ENCODE results near the gene GPC3.
"Not testable (repeated sequence)": the region's sequence is repeated elsewhere in the genome, so short reads cannot be mapped to it uniquely, and the experiment has no call there.

GPC3 gene

DNA sequence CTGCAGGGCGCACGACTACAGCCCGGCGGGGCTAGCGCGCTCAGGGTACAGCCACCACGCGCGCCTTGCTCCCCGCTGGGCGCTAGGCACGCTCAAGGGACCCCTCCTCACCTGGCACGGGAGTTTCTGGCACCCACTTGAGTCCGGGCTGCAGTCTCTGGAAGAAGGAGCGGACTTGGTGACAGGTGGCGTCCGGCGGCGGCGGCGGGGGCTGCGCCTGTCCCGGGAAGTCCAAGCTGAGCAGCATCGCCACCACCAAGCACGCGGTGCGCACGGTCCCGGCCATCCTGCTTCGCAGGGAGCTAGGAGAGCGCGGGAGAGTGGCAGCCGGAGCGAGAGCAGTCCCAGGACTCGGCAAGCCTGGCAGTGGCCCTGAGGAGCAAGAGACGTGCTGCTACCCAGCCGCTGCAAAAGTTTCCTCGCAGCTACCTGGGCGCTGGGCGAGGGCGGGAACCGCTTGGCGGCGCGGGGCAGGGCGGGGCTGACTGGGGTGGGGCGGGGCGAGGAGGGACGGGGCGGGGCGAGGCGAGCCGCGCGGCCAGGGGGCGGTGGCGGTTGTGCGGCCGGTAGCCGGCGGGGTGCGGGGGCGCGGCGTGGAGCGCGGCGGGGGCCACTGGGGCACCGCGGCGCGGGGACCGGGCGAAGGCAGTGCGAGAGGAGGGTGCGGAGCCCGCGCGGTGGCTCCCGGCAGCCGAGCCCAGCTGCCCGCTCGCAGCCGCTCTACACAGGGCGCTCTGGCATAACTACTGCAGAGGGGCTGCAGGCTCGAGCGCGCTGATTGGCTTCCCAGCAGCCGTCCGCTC is at the start of gene GPC3:
Gene GPC3, minus strand, starts transcription at position 431 of the 803 bp plus-strand sequence.
- peak; percentile 18 for DNase-seq

DNA sequence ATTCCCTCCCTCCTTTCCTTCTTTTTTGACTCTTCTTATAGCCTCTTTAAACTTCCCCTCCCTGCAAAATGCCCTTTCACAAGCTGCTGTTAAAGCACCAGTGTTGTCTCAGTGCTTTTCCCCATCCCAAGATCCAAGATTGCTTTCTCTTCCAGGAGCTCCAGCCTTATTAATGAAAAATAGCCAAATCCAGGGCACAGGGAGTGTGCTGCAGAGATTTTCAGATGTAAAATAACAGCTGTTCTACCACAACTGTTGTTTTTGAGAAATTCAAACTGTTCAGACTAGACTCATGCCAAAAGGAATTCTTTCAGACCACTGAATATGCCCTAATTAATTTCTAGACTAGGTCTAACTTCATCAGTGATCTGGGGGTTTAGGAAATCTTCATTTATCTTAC is 47.0 kb upstream of the GPC3 start:
- DNase-seq, result no peak

DNA sequence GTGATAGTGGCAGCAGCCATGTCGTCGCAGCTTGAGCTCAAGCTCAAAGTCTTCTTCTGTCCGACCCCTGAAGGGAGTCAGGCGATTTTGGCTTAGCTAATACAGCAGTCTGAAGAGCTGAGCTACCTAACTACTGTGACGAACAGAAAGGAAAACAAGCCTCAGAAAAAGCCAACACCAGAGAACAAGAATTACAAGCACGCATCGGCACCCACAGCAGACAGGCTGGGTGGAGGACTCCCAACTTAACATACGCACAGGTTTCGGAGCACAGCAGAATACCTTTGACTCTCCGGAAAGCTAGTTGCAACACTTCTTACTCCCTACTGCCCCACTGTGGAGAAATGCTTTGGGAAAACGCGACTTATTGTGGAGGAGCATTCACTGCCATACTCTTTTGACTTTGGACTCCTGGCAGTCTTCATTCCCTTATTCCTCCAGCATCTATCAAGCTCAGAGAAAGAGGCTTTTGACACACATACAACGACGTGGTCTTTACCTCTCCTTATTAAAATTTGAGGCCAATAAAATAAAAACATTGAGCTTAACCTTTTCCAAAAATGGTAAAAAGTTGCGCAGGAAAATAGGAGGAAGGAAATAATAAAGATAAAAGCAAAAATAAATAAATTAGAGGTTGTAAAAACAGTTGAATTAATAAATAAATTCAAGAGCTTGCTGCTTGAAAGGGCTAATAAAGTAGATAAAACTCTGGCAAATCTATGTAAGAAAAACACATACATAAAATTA is 41.3 kb upstream of the GPC3 start:
- peak; percentile 28 for DNase-seq

DNA sequence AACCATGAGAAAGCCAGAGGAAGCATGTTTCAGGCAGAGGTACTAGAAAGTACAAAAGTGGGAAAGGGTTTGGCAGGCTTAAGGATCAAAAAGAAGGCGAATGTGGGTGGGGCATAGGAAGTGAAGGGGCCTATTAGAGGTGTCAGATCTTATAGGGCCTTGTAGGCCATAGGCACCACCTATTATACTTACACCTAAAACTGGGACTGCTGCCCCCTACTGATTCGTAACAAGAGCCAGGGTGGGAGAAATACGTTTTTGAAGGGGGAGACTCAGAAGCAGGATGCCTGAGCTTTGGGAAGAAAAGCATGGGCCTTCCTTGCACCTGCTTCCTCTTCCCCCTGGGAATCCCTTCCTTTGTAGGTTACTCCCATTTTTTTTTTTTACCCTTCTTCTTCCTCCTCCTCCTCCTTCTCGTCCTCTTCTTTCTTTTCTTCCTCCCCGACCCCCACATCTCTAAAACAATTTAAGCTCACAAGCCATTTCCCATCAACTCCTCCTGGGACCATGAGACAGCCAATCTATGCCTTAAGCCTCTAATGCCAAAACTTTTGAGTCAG is 40.7 kb upstream of the GPC3 start:
- DNase-seq, result no peak

DNA sequence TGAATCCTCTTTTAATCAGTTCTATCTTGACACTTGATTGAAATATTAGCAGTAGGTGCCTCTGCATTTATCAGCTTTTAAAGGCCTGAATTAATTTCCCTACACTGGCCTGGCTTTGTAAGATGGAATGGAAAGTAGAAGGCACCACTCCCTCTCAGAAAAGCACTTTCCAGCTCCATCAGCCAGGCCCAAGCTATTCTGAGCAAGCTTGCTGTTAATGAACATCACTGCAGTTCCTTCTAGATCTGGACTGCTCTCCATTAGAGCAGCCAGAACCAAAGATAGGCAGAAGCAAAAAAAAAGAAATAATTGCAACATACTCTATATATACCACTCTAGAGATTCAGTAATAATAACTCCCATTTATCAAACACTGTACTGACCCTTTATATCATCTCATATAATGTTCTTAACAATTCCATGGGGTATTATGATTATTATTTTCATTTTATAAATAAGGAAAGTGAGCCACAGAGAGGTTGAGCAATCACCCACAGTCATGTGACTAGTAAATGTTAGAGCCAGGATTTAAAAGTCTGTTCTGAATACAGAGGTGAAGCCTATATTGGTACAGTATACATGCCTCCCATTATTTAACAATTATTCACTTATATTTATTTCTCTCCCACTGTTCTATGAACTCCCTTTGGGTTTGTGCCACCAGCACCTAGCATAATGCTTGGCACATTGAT is 39.4 kb upstream of the GPC3 start:
- no peak for DNase-seq

DNA sequence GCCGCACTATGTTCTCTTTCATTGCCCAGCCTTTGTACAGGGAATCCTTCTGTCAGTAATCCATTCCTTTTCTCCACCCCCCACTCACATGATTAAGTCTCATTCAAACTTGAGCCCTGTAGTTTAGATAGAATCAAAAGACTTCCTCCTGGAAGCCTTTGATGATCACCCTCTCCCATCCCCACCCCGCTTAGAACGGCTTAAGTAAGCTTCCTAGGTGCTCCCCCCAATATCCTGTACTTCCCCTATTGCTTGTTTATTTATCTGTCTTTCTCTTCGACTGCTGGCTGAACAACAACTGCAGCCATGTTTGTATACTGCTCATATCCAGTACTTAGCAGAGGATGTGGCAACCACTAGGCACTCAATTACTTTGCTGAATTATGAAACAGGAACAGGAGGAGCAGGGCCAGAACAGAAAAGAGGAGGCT is 38.5 kb upstream of the GPC3 start:
- no peak for DNase-seq

DNA sequence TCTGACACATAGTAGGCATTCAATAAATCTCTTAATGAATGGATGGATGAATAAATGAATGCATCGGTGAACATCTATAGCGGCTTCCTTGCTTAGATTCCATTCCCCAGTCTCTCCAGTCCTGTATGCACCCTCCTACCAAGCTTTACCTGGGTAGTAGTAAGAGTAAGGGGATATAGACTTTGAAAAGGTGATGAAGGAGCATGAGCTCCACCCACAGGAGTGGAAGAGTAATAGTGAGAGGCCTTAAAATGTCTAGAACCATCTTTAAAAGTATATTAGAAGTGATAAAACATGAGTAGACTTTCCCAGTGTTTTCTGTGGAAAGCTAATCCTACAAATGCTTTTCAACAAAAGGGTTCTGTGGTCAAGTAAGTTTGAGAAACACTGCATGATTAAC is 35.5 kb upstream of the GPC3 start:
- DNase-seq, result no peak

DNA sequence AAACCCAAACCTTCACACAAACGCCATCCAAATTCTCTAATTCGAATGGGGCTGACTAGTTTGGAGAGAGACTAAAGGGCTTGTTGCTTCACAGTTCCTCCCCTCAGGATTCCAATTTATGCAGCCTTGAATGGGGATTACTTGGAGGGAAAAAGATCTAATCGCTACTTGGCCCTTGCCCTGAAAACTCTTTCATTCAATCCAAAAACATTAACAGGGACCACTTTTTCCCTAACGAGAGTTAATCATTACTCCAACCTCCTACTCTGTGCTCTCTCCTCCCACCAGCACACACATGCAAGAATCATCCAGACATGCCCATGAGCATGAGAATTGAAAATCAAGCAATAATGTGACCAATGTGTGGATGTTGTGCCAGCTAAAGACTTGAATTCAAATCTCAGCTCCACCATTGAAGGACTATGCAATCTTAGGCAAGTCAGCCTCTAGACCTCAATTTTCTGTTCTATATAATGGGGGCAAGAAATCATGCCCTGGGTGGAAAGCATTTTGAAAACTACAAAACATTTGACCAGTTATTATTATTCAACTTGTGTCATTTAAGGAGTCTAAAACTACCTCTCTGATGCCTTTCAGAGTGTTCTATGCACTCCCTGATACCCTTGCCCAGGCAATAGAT is 34.3 kb upstream of the GPC3 start:
- no peak for DNase-seq

DNA sequence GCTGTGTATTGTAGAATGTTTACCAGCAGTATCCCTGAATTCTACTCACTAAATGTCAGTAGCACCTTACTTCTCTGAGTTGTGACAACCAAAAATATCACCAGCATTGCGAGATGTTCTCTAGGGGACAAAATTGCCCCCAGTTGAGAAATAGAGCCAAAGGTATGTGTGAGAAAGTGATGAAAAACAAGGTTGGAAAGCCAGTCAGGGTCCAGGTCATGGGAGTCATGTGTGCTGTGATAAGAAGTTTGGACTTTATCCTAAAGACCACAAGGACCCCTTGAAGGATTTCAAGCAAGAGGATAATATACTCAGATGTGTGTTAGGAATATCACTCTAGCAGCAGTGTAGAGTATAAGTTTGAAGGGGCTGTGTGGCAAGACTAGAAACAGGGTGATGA is 30.9 kb upstream of the GPC3 start:
- DNase-seq, result not testable (repeated sequence)

DNA sequence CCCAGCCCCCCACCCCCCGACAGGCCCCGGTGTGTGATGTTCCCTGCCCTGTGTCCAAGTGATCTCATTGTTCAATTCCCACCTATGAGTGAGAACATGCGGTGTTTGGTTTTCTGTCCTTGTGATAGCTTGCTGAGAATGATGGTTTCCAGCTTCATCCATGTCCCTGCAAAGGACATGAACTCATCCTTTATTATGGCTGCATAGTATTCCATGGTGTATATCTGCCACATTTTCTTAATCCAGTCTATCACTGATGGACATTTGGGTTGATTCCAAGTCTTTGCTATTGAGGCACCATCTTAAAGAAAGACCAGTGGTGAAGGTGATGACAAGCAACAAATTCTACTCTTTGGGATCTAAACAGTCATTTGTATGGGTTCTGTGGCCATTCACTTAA is 30.1 kb upstream of the GPC3 start:
- not testable (repeated sequence) for DNase-seq

DNA sequence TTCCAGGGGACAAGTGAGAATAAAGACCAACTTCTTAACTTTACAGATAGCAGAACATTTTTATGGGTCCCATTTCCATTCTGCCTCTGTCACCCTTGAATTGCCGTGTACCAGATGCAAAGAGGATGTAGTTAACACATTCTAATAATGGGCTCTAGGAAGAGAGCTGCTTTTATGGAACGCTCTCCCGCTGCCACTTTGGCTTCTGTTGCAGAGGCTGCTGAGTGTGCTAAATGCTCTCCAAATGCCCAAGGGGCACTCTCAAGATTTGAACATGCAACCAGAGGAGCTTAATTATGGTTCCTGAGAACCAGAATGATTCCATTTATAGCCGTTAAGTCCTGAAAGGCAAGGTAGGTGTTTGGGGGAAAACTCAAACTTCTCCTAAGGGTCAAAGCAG is 28.1 kb upstream of the GPC3 start:
- no peak for DNase-seq

DNA sequence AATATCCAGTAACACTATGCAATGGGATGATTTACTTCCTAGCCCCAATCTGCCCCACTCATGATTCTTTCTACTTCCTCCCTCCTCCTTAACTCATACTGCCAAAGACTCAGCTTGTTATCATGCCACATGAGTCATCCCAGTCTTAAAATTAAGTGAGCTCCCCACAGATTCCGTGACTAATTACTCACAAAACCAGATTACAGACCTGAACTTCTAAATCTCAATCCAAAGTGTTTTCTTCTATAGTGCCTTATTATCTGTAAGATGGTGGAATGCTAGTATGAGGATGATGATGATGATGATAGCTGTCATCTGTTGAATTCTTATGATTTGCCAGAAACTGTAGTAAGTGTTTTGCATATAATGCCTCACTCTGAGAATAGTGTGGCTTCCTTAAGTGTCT is 27.7 kb upstream of the GPC3 start:
- no peak for DNase-seq

DNA sequence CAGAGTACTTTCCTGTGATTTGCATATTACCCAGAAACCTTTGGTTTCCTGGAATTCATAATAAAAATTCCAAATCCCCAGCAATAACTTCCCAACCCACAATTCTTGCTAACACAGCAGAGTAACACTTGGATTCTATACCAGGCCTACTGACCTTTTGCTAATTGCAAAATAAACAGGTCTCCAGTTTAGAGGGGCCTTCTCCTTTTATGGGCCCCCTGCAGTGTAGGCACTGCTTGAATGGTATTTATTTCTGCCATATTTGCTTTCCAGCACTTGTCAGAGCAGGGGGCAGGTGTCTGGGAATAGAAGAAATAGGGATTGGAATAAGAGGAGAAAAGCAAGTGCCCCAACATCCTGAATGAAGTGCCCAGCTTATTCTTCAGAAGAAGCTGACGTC is 25.3 kb upstream of the GPC3 start:
- DNase-seq, result no peak

DNA sequence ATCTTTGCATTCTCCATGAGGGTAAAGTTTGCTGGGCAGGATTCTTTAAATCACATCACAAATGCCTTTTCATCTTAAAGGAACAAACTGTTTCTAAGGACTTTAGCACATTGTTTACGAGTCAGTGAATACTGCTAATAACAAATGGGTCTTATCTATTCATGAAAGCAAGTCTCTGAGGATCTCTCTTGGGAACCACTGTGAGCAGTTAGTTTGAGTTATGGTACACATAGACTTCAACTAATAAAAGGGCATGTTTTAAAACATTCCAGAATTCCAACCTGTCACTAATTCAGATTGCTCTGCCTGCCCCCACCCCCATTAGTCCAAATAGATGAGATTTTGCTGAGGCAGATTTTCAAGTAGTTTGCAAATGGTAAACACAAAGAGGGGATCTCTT is 22.3 kb upstream of the GPC3 start:
- no peak for DNase-seq

DNA sequence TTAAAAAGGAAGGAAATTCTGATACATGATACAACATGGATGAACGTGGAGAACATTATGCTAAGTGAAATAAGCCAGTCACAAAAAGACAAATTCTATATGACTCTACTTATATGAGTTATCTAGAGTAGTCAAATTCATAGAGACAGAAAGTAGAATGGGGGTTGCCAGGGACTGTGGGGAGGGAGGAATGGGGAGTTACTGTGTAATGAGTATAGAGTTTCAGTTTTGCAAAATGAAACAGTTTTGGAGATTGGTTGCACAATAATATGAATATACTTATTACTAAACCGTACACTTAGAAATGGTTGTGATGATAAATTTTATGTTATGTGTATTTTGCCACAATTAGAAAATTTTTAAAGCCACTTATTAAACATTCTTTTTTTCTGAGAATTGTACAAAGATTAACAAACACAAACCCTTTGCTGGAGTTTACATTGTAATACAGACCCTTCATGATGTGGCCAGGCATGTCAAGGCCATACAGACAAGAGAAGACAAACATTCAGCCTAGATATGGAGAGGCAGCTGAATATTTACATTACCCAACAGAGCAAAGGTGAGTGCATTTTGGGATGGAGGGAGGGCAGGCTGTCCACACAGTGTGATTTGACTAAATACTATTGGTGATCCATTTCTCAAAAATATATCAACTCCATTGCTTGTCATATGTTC is 21.2 kb upstream of the GPC3 start:
- DNase-seq, result peak; percentile 53

DNA sequence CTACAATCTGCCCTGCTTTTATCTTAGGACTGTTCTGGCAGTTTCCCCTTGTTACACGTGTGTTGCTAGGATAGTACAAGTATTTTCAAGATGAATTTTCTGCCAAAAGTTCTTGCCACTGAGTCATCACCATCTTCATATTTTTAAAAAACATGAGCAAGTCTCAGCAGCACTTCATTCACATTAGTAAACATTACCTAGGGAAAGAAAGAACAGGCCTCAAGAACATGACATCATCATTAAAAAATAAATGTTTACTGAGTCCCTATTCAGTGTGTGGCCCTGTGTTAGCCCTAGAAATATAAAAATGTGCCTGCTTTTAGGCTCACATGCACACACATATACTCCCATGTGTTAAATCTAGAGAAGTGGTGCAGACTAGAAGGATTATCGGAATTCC is 18.7 kb upstream of the GPC3 start:
- DNase-seq, result no peak

DNA sequence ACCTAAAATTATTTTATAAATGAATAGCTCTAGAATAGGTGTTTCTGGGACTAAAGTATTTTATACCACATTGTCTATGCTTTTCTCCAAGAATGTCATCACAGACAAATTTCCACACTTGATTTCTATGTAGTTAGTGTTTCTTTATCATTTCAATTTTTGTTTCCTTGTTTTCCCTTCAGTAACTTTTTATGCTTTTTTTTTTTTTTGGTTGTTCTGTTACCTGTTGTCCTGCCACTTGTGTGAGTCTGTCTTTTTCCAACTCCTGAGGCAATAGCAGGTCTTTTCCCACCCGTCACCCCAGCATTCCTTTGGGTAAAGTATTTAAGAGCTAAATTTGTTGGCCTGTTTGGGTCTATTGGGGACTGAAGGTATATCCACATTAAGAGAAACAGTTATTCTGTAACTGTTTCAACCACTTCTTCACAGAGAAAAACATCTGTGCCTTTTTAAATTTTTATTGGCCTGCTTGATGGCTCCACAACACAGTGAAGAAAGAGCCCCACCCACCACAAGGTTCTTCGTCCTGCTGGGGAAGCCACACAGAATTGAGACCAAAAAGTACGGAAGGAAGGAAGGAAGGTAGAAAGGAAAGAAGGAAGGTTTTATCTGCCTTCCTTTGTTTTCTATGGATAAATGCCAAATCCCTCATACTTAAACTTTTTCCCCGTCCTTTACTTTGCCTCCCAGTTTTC is 17.7 kb upstream of the GPC3 start:
- no peak for DNase-seq

DNA sequence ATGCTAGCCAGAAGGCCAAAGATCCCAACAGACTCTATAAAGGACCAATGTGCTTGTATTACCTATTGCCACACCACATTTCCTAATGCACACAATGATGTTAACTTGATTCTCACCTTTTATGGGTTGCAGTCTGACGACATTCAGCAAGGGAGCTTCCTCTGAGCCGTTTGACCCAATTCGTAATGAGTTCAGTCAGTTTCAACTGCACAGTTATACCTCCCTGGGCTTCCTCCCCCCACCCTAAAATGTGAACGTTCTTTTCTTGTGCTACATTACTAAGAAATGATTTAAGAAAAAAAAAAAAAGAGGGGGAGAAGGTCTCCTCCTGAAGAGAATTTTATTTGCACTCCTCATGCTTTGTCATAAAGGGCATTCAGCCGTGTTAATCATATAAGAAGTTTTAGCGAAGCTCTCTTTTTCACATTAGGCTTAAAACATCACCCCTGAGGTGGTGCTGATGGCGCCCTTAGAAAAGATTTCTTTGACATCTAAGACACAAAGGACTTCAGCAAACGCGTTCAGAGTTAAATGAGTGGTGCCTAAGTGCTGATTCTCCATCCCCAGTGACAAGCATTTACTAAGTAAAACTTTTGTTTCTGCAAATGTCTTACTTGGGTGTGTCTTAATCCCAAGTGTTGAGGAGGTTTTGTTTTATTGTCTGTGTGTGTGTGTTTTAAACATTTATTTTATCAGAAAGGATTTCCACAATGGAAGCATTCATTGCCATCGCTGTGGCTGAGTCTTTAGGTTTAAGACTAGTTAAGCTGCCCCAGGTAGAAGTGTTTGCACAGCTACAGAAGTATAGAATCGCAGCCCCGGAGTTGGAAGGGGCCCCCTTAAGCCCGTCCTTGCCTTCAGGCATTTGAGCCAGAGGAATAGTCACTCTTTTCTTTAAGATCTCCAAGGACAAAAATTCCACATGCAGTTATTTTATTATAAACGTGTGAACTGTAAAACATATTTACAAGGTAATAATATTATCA is 15.2 kb upstream of the GPC3 start:
- no peak for DNase-seq

DNA sequence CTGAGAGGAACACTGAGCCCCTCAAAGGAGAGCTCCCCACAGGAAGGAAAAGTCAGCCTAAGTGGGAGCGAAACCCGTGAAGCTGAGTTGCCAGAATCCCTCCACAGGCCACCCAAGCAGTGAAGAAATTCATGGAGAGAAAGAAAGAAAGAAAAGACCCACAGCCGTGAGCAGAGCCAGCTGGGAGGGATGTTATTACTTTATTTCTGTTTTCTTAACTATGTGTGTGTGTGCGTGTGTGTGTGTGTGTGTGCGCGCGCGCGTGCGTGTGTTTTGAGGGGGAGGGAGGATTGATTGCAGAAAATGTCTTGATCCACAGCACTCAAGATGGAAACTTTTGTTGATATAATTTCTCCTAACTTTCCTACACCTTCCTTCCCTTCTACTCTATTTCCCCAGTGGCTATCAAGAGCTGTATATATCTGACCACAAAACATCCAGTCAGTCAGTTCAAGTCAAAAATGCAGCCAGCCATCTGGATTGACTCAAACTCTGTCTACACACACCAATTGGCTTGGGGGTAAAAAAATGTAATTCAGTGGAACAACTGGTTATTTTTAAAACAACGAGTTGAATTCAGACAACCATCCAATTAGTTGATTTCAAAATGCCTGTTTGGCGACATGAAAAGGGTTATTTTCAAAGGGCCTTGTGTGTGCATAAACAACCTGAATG is 13.8 kb upstream of the GPC3 start:
- DNase-seq, result no peak

DNA sequence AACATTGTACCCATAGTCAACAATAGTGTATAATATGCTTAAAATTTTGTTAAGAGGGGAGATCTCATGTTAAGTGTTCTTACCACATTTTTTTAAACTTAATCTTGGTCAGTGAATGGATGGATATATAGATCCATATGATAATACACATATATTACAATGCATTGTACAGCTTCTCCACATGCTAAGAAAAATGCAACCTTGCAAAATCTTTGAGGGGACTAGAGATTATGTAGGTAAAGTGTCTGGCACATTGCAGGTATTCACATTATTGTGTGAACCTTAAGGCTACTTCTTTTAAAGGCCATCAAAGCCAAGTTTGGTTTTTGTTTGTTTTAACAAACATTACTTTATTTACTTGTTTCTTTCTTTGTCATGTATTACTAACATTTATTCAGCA is 10.4 kb upstream of the GPC3 start:
- DNase-seq, result no peak
